Stimulated activated CD4-positive, alpha-beta T cell treated with anti-CD3 and anti-CD28 coated beads, Interleukin-12 subunit alpha, Interleukin-12 subunit beta, amount 100 ng/mL, for 48 hours (primary cell): Measurements from ENCODE around the gene ANP32D.
"Not testable (repeated sequence)": the region's sequence is repeated elsewhere in the genome, so short reads cannot be mapped to it uniquely, and the experiment has no call there.

Experiments
- DNase-seq, 3 donors: peaks; one replicate each; pipeline ENCODE4 v3.0.0-alpha.2; 2020; ENCODE audit warnings: low read depth in 2 of 3, low spot score in 1 of 3

Gene ANP32D

GRCh38 chr12:48500281-48500680 lies 27.9 kb downstream of the ANP32D start:
- not testable (repeated sequence) for DNase-seq

GRCh38 chr12:48506836-48507235 lies 34.5 kb downstream of the ANP32D start:
- DNase-seq: not testable (repeated sequence)

- DNase-seq: no peak
Observed at GRCh38 chr12:48508987-48509386, 36.6 kb downstream of the ANP32D start.

- no peak for DNase-seq
Observed at GRCh38 chr12:48510111-48510510, 37.8 kb downstream of the ANP32D start.

GRCh38 chr12:48512855-48513254 lies 40.5 kb downstream of the ANP32D start:
- DNase-seq: peak in 1 of 3 donors; percentile 4

- DNase-seq: no peak
Observed at GRCh38 chr12:48514728-48515127, 42.4 kb downstream of the ANP32D start.

GRCh38 chr12:48520381-48520780 lies 48.0 kb downstream of the ANP32D start:
- not testable (repeated sequence) for DNase-seq
